CD4-positive, alpha-beta T cell (primary cell): ENCODE results near the gene RSPRY1. TPM values are rescaled to one million over a fixed set of nuclear protein-coding genes. Genes with fewer than 3 reads are reported as not detected.

Experiments
- ATAC-seq: fragments of 200-7000 bp; cut with Tn5 transposase; one replicate; pipeline ENCODE4 v1.10.0; 2022; ENCODE audit warnings: mild to moderate bottlenecking; ENCODE audit not compliant: poor library complexity
- CTCF ChIA-PET: fragments of 350-600 bp; sonication (Branson Sonifier 250); formaldehyde crosslinking; loops from one replicate; lab custom pipeline; 2021; ENCODE audit warnings: antibody characterized with exemption, inconsistent platforms; lab: Charles Lee
- POLR2A ChIA-PET: fragments of 350-600 bp; sonication (Branson Sonifier 250); formaldehyde crosslinking; loops from one replicate; lab custom pipeline; 2021; ENCODE audit warnings: antibody characterized with exemption, inconsistent platforms; lab: Charles Lee
- DNase-seq, 14 experiments: peaks; one replicate each; pipeline ENCODE4 v3.0.0-alpha.2; 2013 to 2020; ENCODE audit warnings: mixed read lengths in 2 of 14
- H3K27ac ChIP-seq, 2 donors: one replicate each; pipeline versions ENCODE4 v1.5.1 to v1.7.0; 2013; ENCODE audit warnings: low read length in 2 of 2, low read depth in 1 of 2, mild to moderate bottlenecking in 1 of 2
- H3K27me3 ChIP-seq, 2 experiments: 1 replicate in 1 of 2; 2 replicates in 1 of 2; pipeline versions ENCODE4 v1.6.1 to v1.7.0; 2013; ENCODE audit warnings: low read length in 2 of 2, control low read depth in 1 of 2, mild to moderate bottlenecking in 1 of 2, moderate library complexity in 1 of 2; ENCODE audit not compliant: insufficient read depth in 2 of 2, control insufficient read depth in 1 of 2
- H3K36me3 ChIP-seq: one replicate; pipeline ENCODE4 v1.6.1; 2013; ENCODE audit warnings: low read length, control low read depth; ENCODE audit not compliant: insufficient read depth
- H3K4me1 ChIP-seq: one replicate; pipeline ENCODE4 v1.6.1; 2013; ENCODE audit warnings: low read length, control low read depth; ENCODE audit not compliant: insufficient read depth
- H3K4me3 ChIP-seq: one replicate; pipeline ENCODE4 v1.5.1; 2013; ENCODE audit warnings: mild to moderate bottlenecking, low read length, moderate library complexity
- H3K9me3 ChIP-seq, 2 experiments: 1 replicate in 1 of 2; 2 replicates in 1 of 2; pipeline versions ENCODE4 v1.6.1 to v1.7.0; 2013; ENCODE audit warnings: low read length in 2 of 2, mild to moderate bottlenecking in 2 of 2, control low read depth in 1 of 2, moderate library complexity in 1 of 2; ENCODE audit not compliant: control insufficient read depth in 1 of 2, insufficient read depth in 1 of 2
- H3K27ac Mint-ChIP-seq: one replicate; pipeline ENCODE4 v1.8.0; 2020; ENCODE audit warnings: mixed read lengths
- H3K27me3 Mint-ChIP-seq: one replicate; pipeline ENCODE4 v1.8.0; 2021; ENCODE audit warnings: mixed read lengths
- H3K36me3 Mint-ChIP-seq: one replicate; pipeline ENCODE4 v1.8.0; 2021; ENCODE audit warnings: low read depth, mixed read lengths
- H3K4me1 Mint-ChIP-seq: one replicate; pipeline ENCODE4 v1.8.0; 2021; ENCODE audit warnings: low read depth, mixed read lengths
- H3K4me3 Mint-ChIP-seq: one replicate; pipeline ENCODE4 v1.8.0; 2020; ENCODE audit warnings: mild to moderate bottlenecking, mixed read lengths
- H3K9me3 Mint-ChIP-seq: one replicate; pipeline ENCODE4 v1.8.0; 2020; ENCODE audit warnings: mixed read lengths
- CTCF ChIP-seq: fragments of 200-600 bp; IDR thresholded peaks from one replicate; pipeline ENCODE4 v1.8.0; 2022; ENCODE audit warnings: antibody characterized with exemption, mild to moderate bottlenecking
- intact Hi-C, 2 experiments: fragments of 100-400 bp; cut with DNase I in 1 of 2; cut with micrococcal nuclease in 1 of 2; formaldehyde crosslinking; loops; one replicate each; pipeline versions ENCODE4 v1.15.1 to v1.9.0; 2023 to 2025; cut with DNase I, micrococcal nuclease
- total RNA-seq, 174 experiments: library from RNA in 2 of 174; stranded (reverse) in 2 of 174; gene quantifications; one replicate each; pipeline ENCODE4 v1.2.3 and lab custom pipeline; 2021 to 2026

The RSPRY1 gene
- total RNA-seq, 2 experiments from 2014 or later, result 19.9 to 21.3 TPM

- Histone ChIP-seq H3K36me3 (peaks cover 70% of the 10 kb centered on the region), H3K27ac (no peak overlapping the region), H3K4me1 (peaks cover 5% of the 10 kb centered on the region), H3K9me3 (no peaks in the 10 kb centered on the region), H3K27me3 (no peaks in the 10 kb centered on the region), H3K4me3 (no peak overlapping the region)
- H3K4me1 Mint-ChIP-seq, result peaks cover 27% of the 10 kb centered on the region
- H3K36me3 Mint-ChIP-seq, result peaks cover 88% of the 10 kb centered on the region
- ATAC-seq, result no peak
- H3K4me3 Mint-ChIP-seq, result no peak overlapping the region
- TF ChIP-seq CTCF, result no peak
- ChIA-PET POLR2A (interaction anchor here (1.2 kb wide), 1 partner anchor 73 kb away, joined by 3 read pairs; the partner anchor contains the start of gene CPNE2), CTCF (interaction anchor here (2.2 kb wide), 1 partner anchor 73 kb away, joined by 11 read pairs; the partner anchor contains the start of gene CPNE2)
- H3K27me3 Mint-ChIP-seq, result no peaks in the 10 kb centered on the region
- DNase-seq, result no peak
- no peak overlapping the region for H3K27ac Mint-ChIP-seq
- no peaks in the 10 kb centered on the region for H3K9me3 Mint-ChIP-seq
- intact Hi-C loops, result loop anchor here in 1 of 2 experiments (5.0 kb wide), 1 partner anchor 299 kb away; the partner anchor contains the start of gene SLC12A3
Measured at GRCh38 chr16:57165938-57166337, 20.2 kb upstream of the RSPRY1 start.

- Mint-ChIP-seq H3K4me3 (no peak overlapping the region), H3K4me1 (peaks cover 27% of the 10 kb centered on the region), H3K36me3 (peaks cover 88% of the 10 kb centered on the region), H3K27me3 (no peaks in the 10 kb centered on the region), H3K9me3 (no peaks in the 10 kb centered on the region), H3K27ac (no peak overlapping the region)
- Histone ChIP-seq H3K4me1 (peaks cover 5% of the 10 kb centered on the region), H3K36me3 (peaks cover 76% of the 10 kb centered on the region), H3K9me3 (no peaks in the 10 kb centered on the region), H3K27ac (no peak overlapping the region), H3K27me3 (no peaks in the 10 kb centered on the region), H3K4me3 (no peak overlapping the region)
- no peak for TF ChIP-seq CTCF
- intact Hi-C loops, result loop anchor here in 1 of 2 experiments (5.0 kb wide), 1 partner anchor 299 kb away; the partner anchor contains the start of gene SLC12A3
- DNase-seq (no peak), ATAC-seq (no peak)
- POLR2A ChIA-PET, result interaction anchor here (1.2 to 1.9 kb wide), 2 partner anchors 74 to 82 kb away, joined by 3 to 4 read pairs; partner anchors contain the start of gene CPNE2
- CTCF ChIA-PET, result interaction anchor here (1.0 to 2.2 kb wide), 3 partner anchors 74 to 203 kb away, joined by 3 to 11 read pairs (median 6); partner anchors contain the start of gene CPNE2
Measured at GRCh38 chr16:57166451-57166850, 19.7 kb upstream of the RSPRY1 start.

GRCh38 chr16:57166951-57167350, 19.2 kb upstream of the RSPRY1 start:
- no peaks in the 10 kb centered on the region for H3K27me3 Mint-ChIP-seq
- H3K4me3 ChIP-seq, result no peak overlapping the region
- ChIA-PET POLR2A (interaction anchor here (1.9 kb wide), 1 partner anchor 83 kb away, joined by 4 read pairs; no protein-coding TSS in a partner anchor), CTCF (interaction anchor here (1.0 to 2.2 kb wide), 3 partner anchors 74 to 203 kb away, joined by 3 to 11 read pairs (median 6); partner anchors contain the start of gene CPNE2)
- peaks cover 77% of the 10 kb centered on the region for H3K36me3 ChIP-seq
- no peaks in the 10 kb centered on the region for H3K27me3 ChIP-seq
- no peak overlapping the region for H3K27ac Mint-ChIP-seq
- TF ChIP-seq CTCF, result no peak
- peak in 2 of 14 experiments; percentile 20 to 26 for DNase-seq
- no peak overlapping the region for H3K4me3 Mint-ChIP-seq
- no peak for ATAC-seq
- peaks cover 90% of the 10 kb centered on the region for H3K36me3 Mint-ChIP-seq
- H3K4me1 Mint-ChIP-seq, result peaks cover 27% of the 10 kb centered on the region
- no peak overlapping the region for H3K27ac ChIP-seq
- no peaks in the 10 kb centered on the region for H3K9me3 Mint-ChIP-seq
- intact Hi-C loops, result loop anchor here in 1 of 2 experiments (5.0 kb wide), 1 partner anchor 300 kb away; the partner anchor contains the start of gene SLC12A3
- peaks cover 5% of the 10 kb centered on the region for H3K4me1 ChIP-seq
- H3K9me3 ChIP-seq, result no peaks in the 10 kb centered on the region
